Stimulated activated CD8-positive, alpha-beta memory T cell treated with anti-CD3 and anti-CD28 coated beads, Interleukin-12 subunit alpha, Interleukin-12 subunit beta, amount 100 ng/mL, for 24 hours (primary cell): ENCODE measurements around the gene SRGAP2C.
"Not testable (repeated sequence)": the region's sequence is repeated elsewhere in the genome, so short reads cannot be mapped to it uniquely, and the experiment has no call there.

Experiments
- DNase-seq: peaks from one replicate; pipeline ENCODE4 v3.0.0-alpha.2; 2020; ENCODE audit errors: extremely low read depth

SRGAP2C gene

DNA sequence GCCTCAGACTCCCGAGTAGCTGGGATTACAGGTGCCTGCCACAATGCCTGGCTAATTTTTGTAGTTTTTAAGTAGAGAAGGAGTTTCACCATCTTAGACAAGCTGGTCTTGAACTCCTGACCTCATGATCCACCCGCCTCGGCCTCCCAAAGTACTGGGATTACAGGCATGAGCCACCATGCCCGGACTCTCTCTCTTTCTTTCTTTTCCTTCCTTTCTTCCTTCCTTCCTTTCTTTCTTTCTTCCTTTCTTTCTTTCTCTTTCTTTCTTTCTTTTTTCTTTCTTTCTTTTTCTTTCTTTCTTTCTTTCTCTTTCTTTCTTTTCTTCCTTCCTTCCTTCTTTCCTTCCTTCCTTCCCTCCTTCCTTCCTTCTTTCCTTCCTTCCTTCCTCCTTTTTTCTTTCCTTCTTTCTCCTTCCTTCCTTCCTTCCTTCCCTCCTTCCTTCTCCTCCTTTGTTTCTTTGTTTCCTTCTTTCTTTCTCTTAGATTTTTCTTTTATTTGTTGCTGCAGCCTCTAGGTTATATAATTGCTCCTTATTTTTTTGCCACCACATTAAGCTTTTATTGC lies 234.4 kb downstream of the SRGAP2C start:
- DNase-seq: not testable (repeated sequence)

DNA sequence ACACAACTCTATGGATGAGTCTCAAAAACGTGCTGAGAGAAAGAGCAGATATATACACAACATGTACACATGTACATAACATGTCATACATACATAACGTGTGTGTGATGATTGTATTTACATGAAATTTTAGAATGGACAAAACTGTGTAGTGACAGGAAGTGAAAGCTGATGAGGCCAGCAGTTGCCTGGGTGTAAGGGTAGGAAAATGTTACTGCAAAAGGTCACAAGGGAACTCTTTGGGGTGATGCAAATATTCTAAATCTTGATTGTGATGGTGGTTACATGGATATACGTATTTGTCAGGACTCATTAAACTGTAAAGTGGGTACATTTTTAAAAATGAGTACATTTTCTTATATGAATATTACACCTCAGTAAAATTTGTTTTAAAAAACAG lies 236.7 kb downstream of the SRGAP2C start:
- not testable (repeated sequence) for DNase-seq

DNA sequence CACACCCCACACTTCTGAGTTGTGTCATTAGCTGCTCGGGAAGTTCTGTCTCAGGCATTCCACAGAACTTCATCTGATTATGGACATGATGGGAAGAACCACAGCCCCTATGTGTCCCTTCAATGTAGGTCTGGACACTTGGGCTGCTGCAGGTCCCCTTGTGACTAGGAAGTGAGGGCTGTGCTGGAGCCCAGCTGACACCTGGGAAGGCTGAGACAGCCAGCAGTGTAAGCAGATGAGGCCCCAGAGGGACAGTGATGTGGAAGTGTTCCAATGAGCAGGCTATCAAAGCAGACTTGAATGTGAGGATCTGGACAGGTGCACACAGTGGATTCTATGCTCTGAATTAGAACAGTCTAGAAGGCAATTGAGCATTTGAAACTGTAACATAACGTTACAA lies 239.2 kb downstream of the SRGAP2C start:
- not testable (repeated sequence) for DNase-seq

DNA sequence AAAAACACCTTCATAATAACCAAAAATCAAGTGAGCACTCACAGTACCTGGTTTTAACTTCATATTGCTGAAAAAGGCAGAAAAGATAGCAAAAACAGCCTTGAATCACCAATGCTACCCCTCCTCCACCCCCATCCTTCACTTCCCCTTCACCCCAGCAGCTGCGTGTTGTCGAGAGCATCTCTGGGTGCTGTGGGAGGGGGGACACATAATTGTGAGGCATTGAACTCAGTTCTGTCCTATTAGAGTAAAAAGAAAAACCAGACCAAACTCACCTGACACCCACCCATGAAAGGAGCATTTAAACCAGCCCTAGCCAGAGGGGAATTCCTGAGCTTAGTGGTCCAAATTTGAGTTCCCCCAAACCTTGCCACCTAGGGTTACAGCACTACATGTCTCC lies 248.7 kb downstream of the SRGAP2C start:
- DNase-seq: not testable (repeated sequence)

DNA sequence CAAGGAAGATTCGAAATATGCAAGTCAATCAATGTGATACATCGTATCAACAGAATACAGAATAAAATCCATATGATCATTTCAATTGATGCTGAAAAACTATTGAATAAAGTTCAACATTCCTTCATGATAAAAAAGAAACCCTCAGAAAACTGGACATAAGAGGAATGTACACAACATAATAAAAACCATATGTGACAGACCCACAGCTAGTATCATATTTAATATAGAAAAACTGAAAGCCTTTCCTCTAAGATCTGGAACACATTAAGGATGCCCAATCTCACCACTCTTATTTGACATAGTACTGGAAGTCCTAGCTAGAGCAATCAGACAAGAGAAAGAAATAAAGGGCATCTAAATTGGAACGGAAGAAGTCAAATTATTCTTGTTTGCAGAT lies 254.1 kb downstream of the SRGAP2C start:
- DNase-seq: not testable (repeated sequence)

DNA sequence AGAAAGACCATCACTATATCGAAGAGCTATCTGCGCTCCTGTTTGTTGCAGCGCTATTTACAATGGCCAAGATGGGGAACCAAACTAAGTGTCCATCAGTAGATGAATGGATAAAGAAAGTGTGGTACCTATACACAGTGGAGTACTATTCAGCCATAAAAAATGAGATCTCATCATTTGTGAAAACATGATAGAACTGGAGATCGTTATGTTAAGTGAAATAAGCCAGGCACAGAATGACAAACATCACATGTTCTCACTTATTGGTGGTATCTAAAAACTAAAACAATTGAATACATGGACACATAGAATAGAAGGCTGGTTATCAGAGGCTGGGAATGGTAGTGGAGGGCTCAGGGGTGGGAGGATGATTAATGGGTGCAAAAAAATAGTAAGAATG lies 256.2 kb downstream of the SRGAP2C start:
- no peak for DNase-seq
